ENCODE measurements around the gene ATN1. TPM values are rescaled to one million over a fixed set of nuclear protein-coding genes. Genes with fewer than 3 reads are reported as not detected.

Gene ATN1
- total RNA-seq, 2 donors from 2014 or later = 75.3 to 83.1 TPM

GRCh38 chr12:6921996-6922946 is 5.5 kb upstream of the ATN1 start:
- DNase-seq (no peak), ATAC-seq (no peak)
- intact Hi-C loops (cut with DNase I) = loop anchor here in 1 of 2 donors (2.0 kb wide), 1 partner anchor 43 kb away; no protein-coding TSS in a partner anchor

- DNase-seq (no peak), ATAC-seq (no peak)
- intact Hi-C loops (cut with DNase I) = loop anchor here in 1 of 2 donors (2.0 kb wide), 1 partner anchor 42 kb away; no protein-coding TSS in a partner anchor
These were observed 4.6 kb upstream of the ATN1 start for GRCh38 chr12:6923003-6923732.

- no peak for ATAC-seq
These were observed 3.9 kb upstream of the ATN1 start for GRCh38 chr12:6923851-6924250.

DNA sequence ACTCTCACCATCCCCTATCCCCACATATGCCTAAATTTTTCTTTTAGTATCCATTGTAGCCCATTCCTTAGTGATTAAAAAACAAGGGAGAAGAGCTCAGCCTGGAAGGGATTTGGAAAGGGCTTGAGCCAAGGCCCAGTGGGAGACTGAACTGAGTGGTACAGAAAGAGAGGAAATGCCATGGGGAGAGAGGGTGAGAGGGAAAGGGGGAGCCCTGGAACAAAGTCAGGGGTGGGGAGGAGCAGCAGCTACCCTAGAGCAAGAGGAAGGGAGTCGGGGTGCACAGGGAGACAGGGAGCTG is 2.6 kb upstream of the ATN1 start:
- peak in 1 of 2 donors; percentile 6 for ATAC-seq

More at GRCh38 chr12:6923851-6924250, 3.9 kb upstream of the ATN1 start:
- peak; percentile 24 for DNase-seq
- intact Hi-C loops (cut with DNase I) = loop anchor here in 1 of 2 donors (2.0 kb wide), 1 partner anchor 41 kb away; no protein-coding TSS in a partner anchor

GRCh38 chr12:6925540-6926279 is 2.0 kb upstream of the ATN1 start:
- DNase-seq = peak; percentile 79
- intact Hi-C loops (cut with DNase I) = no loop called here
- peak; percentile 45 to 66 for ATAC-seq

More for the DNA sequence above, 2.6 kb upstream of the ATN1 start:
- no peak for DNase-seq
- intact Hi-C loops (cut with DNase I) = no loop called here

DNA sequence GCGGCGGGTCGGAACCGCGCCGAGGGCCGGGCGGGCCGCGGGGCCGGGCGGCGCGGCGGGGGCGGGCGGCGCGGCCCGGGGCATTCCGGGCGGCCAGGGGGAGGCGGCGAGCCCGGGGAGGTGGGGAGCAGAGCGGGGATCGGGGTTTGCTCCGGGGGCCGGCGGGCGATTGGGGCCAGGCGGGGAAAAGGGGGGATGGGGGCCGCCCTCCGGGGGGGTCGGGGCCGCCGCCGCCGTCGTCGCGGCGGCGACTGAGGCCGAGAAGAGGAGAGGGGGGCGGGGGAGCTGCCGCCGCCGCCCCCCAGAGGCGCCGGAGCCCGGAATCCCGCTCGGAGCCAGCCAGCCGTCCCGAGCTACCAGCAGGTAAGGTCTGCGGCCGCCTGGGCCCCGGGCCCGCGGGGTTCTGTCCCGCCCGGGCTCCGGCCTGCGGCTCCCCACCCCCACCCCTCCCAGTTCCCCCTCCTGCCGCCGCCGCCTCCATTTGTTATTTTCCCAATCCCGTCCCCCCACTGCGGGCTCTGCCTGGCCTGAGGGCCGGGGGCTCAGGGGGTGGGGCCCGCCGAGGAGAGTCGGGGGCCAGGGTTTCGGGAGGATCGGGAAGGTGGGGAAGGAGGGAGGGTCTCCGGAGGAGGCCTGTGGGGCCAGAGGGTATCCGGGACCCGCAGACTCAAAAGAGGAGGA is 403 bp downstream of the ATN1 start:
- intact Hi-C loops (cut with DNase I) = no loop called here
- ATAC-seq (no peak), DNase-seq (peak; percentile 40)

DNA sequence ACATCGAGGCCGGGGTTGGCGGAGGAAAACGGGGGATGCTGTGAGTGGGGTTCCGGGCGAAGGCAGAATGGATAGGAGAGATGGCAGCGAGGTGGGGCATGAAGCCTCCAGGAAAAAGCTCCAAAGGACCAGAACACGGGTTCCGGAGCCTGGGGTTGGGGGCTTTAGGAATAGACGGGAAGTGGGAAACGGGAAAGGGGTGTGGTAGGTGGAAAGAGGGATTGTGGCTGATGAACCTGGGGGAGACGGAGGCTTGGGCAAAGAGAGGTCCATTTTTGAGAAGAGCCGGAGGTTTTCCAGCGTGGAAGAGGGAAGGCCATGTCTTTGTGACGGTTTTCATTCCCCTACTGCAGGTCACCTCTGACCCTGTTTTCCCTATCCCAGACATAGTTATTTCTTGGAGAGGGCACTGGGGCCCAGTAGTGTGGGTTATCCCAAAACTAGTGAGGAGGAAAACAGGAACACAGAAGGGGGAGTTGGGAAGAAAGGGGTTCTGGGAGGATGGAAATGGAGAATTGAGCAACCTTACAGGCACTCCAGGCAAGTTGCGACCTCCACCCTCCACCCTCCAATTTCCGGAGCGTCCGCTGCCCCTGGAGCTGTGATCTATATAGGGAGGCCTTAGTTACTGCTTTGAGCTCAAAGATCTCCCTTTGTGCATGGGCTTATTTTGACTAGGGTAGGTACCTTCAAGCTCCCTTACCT is 1.1 kb downstream of the ATN1 start:
- ATAC-seq (no peak), DNase-seq (peak; percentile 35)
- intact Hi-C loops (cut with DNase I) = no loop called here

DNA sequence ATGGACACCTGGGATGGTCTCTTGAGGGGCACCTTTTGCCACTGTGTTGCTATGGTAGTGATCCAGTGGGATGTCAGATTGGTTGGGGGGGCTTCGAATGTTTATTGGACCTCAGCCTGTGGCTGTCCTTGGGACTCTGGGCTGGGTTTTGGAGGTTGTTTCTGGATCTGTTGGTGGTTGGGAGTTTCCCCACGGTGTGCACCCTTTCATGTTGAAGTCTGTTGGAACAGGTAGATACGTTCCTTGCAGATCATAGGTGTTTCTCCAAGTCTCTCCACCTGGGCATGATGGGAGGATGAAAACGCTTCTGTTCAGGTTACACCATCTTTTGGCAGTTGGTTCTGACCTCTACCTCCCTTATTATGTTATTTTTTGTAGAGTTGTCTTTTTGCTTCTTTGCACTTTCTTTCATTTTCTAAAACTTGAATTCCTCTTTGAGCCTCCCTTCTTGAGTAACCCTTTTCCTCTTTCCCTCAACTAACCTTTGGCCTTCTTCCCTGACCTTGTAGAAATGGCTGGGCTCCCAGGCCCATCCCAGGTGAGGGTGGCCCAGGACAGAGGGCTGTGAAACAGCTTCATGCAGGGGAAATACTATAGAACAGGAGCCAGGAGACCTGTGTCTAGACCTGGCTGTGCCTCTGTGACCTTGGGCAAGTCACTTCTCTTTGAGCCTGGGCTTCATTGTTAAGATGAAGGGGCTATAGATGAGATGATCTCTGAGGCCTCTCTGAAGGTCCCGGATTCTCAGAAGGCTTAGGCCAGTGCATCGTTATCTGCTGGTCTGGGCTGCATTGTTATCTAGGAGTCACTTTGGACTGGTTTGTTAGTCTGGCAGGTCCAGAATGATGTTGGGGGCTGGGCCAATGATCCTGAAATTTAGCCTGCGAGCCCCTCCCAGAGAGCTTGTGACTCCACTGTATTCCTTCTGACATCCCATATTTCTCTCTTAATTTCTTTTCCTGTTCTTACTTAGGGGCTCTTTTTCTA is 2.0 kb downstream of the ATN1 start:
- ATAC-seq (no peak), DNase-seq (no peak)
- intact Hi-C loops (cut with DNase I) = no loop called here

DNA sequence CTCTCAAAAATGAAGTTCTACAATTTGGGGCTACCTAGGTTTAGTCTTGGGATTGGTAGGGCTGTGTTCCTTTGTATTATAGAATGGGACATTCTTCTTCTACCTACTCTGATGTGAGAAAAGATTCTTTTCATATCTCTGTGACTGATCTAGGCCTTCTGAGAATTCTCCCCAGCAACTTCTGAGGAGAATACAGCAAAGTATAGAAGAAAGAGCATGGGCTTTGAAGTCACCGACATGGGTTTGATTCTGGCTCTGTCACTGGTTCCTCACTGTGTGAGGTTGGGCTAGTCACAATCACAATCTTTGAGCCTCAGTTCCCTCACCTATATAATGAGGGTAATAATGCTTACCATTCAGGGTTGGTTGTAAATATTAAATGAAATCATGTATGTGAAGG is 5.0 kb downstream of the ATN1 start:
- intact Hi-C loops (cut with DNase I) = no loop called here
- ATAC-seq (no peak), DNase-seq (no peak)

DNA sequence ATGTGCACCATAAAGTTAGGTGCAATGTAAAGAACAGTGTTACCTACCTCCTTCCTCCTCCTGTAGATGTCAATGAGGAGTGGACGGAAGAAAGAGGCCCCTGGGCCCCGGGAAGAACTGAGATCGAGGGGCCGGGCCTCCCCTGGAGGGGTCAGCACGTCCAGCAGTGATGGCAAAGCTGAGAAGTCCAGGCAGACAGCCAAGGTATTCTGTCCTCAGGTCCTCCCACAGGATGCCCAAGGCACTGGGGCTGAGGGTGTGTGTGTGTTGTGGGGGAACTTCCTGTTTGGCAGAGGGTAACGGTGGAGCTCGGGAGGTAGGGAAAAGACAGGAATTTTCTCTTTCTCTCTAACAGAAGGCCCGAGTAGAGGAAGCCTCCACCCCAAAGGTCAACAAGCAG is 6.4 kb downstream of the ATN1 start:
- DNase-seq (peak; percentile 75), ATAC-seq (peak in 1 of 2 donors; percentile 1)
- intact Hi-C loops (cut with DNase I) = no loop called here

GRCh38 chr12:6935371-6936193 is 7.8 kb downstream of the ATN1 start:
- no peak for ATAC-seq
- DNase-seq = no peak
- intact Hi-C loops (cut with DNase I) = no loop called here

DNA sequence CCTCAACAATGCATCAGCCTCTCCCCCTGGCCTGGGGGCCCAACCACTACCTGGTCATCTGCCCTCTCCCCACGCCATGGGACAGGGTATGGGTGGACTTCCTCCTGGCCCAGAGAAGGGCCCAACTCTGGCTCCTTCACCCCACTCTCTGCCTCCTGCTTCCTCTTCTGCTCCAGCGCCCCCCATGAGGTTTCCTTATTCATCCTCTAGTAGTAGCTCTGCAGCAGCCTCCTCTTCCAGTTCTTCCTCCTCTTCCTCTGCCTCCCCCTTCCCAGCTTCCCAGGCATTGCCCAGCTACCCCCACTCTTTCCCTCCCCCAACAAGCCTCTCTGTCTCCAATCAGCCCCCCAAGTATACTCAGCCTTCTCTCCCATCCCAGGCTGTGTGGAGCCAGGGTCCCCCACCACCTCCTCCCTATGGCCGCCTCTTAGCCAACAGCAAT is 8.5 kb downstream of the ATN1 start:
- intact Hi-C loops (cut with DNase I) = no loop called here
- ATAC-seq = no peak
- no peak for DNase-seq

GRCh38 chr12:6936636-6937480 is 9.1 kb downstream of the ATN1 start:
- intact Hi-C loops (cut with DNase I) = no loop called here
- ATAC-seq (peak; percentile 2 to 4), DNase-seq (no peak)

- intact Hi-C loops (cut with DNase I) = no loop called here
- ATAC-seq = peak; percentile 89 to 94
- DNase-seq = peak; percentile 94
These were observed 10.0 kb downstream of the ATN1 start for GRCh38 chr12:6937481-6938352.

All from left cardiac atrium (tissue), 4 donors.